ENCODE data around the gene SLC2A4.

DNA sequence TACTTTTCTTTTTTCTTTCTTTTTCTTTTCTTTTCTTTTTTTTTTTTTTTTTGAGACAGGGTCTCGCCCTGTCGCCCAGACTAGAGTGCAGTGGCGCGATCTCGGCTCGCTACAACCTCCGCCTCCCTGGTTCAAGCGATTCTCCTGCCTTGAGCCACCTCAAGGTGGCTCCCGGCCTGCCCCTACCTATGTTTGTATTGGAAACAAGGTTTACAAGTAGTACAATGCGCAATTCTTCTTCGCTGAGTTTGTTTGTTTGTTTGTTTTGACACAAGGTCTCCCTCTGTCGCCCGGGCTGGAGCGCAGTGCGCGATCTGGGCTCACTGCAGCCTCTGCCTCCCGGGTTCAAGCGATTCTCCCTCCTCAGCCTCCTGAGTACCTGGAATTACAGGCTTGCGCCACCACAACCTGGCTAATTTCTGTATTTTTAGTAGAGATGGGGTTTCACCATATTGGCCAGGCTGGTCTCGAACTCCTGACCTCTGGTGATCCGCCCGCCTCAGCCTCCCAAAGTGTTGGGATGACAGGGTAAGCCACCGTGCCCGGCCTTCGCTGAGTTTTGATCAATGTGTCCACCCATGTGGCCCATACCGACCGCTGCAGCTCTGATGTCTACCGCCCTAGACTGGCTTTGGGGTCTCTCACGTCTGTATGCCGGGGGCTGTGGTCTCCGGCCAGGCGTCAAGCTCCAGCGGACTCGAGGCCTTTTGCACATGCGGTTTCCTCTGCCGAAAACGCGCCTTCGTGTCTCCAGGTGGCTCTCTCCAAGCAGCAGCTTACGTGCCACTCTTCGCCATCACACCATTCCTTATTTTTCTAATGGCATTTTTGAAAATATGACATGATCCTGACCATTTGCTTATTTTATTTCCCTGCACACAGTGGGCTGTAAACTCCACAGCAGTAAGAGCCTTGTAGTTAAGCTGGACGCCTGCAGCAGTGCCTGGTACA lies 14.0 kb downstream of the SLC2A4 start:
- TF ChIP-seq SPI1 (IDR thresholded peaks at IDR 0.05; ENCODE audit: borderline replicate concordance, low read depth) (no peak), POLR2AphosphoS5 (IDR thresholded peaks at IDR 0.05; ENCODE audit: low read depth) (no peak)

Data from HL-60 (cell line).